ENCODE data around the gene LRG1. TPM values are rescaled to one million over a fixed set of nuclear protein-coding genes. Genes with fewer than 3 reads are reported as not detected.

The LRG1 gene
- total and polyA plus RNA-seq, 2 of the 13 experiments (the other 11 are each of a cell fraction or from before 2014, with no cell fraction given) = 12.0 to 39.3 TPM

GRCh38 chr19:4584670-4585460 is 45.0 kb upstream of the LRG1 start:
- H3K4me2 ChIP-seq (ENCODE audit: low read depth, low read length) = peak overlapping the region; percentile 85
- peaks cover 4% of the 10 kb centered on the region; the same call in 1 of the 2 replicates for H4K20me1 ChIP-seq (ENCODE audit: insufficient read depth, low read length)
- H3K4me3 ChIP-seq (replicated peaks in 1 of 3; ENCODE audit: insufficient read depth in 1 of 3, low read depth in 2 of 3, low read length in 3 of 3) = peak overlapping the region; percentile 68 to 85 (median 68)
- peak overlapping the region; percentile 97 for H3K27ac ChIP-seq (ENCODE audit: extremely low read length, insufficient read depth, low read length)
- ATAC-seq (no peak), FAIRE-seq (no peak), DNase-seq (ENCODE audit: low spot score) (no peak)
- no peak overlapping the region for H2AFZ ChIP-seq (ENCODE audit: low read length)
- H3K79me2 ChIP-seq (ENCODE audit: insufficient read depth, low read length) = peaks cover 14% of the 10 kb centered on the region
- ChIA-PET POLR2A (interaction anchor here (2.4 kb wide), 1 partner anchor 38 kb away, joined by 9 read pairs; no protein-coding TSS in a partner anchor), CTCF (ENCODE audit: low intra/inter-chr PET ratio, low total read pairs) (no interaction called here)
- in situ Hi-C loops (cut with HindIII; ENCODE audit: extremely low pct_ligation_motif_present, low pct_unique_long_range_greater_than_20kb) = no loop called here
- H3K9ac ChIP-seq (ENCODE audit: insufficient read depth, low read depth, low read length) = peak overlapping the region; percentile 70
- WGBS (ENCODE audit: low lambda C conversion rate) = 17% methylated on average over 16 of the region's 45 CpGs
- BruUV-seq (replicated peaks) = no TSS peak
- H3K36me3 ChIP-seq (replicated peaks in 1 of 2; ENCODE audit: control insufficient read depth in 1 of 2, insufficient read depth in 2 of 2, low read length in 2 of 2) = no peaks in the 10 kb centered on the region
- H3K4me1 ChIP-seq (ENCODE audit: insufficient read depth, low read length) = peaks cover 82% of the 10 kb centered on the region
- H3K27me3 ChIP-seq (ENCODE audit: control insufficient read depth in 1 of 2, insufficient read depth in 2 of 2, low read length in 2 of 2) = no peaks in the 10 kb centered on the region
- intact Hi-C loops (cut with micrococcal nuclease; ENCODE audit: unreplicated experiment) = loop anchor here (5.0 kb wide), 1 partner anchor 37 kb away; no protein-coding TSS in a partner anchor
- no peaks in the 10 kb centered on the region for H3K9me3 ChIP-seq (ENCODE audit: low read length)
- TF ChIP-seq ZNF879 (CRISPR knock-in tag; IDR thresholded peaks at IDR 0.05) (no peak), ZNF709 (CRISPR knock-in tag; IDR thresholded peaks at IDR 0.05) (peak; percentile 24; the same call in 1 of the 2 replicates), CREM (IDR thresholded peaks at IDR 0.05) (peak; percentile 56), CREM (CRISPR knock-in tag; IDR thresholded peaks at IDR 0.05) (no peak), ZNF749 (CRISPR knock-in tag; IDR thresholded peaks at IDR 0.05; ENCODE audit: borderline replicate concordance) (no peak), FOXM1 (CRISPR knock-in tag; IDR thresholded peaks at IDR 0.05) (no peak), ZNF546 (CRISPR knock-in tag; conservative IDR thresholded peaks at IDR 0.05) (peak; percentile 56; the same call in 1 of the 2 replicates), ZFAT (CRISPR knock-in tag; conservative IDR thresholded peaks at IDR 0.05) (no peak), HOXA3 (CRISPR knock-in tag; IDR thresholded peaks at IDR 0.05) (peak; percentile 30), CBX2 (IDR thresholded peaks at IDR 0.05; ENCODE audit: low read depth, low read length) (no peak), CBX2 (CRISPR knock-in tag; IDR thresholded peaks at IDR 0.05; ENCODE audit: low read depth) (no peak), ZNF800 (CRISPR knock-in tag; IDR thresholded peaks at IDR 0.05) (no peak), ZBTB21 (CRISPR knock-in tag; IDR thresholded peaks at IDR 0.05) (no peak), MAZ (IDR thresholded peaks at IDR 0.05; ENCODE audit: borderline replicate concordance, low read depth, low read length) (no peak), MAZ (CRISPR knock-in tag; IDR thresholded peaks at IDR 0.05; ENCODE audit: low read depth) (no peak), FOXA1 (IDR thresholded peaks at IDR 0.05) (no peak), FOXA1 (CRISPR knock-in tag; IDR thresholded peaks at IDR 0.05) (no peak), SNAI1 (CRISPR knock-in tag; IDR thresholded peaks at IDR 0.05; ENCODE audit: borderline replicate concordance) (peak; percentile 7; the same call in 1 of the 2 replicates), KLF12 (CRISPR knock-in tag; IDR thresholded peaks at IDR 0.05; ENCODE audit: borderline replicate concordance) (no peak), NFYB (CRISPR knock-in tag; IDR thresholded peaks at IDR 0.05) (peak; percentile 52; the same call in 1 of the 2 replicates), ZKSCAN5 (CRISPR knock-in tag; IDR thresholded peaks at IDR 0.05) (no peak), ZNF747 (CRISPR knock-in tag; IDR thresholded peaks at IDR 0.05; ENCODE audit: borderline replicate concordance) (no peak; the same call in 1 of the 2 replicates), ADNP (CRISPR knock-in tag; IDR thresholded peaks at IDR 0.05) (peak; percentile 45; the same call in 1 of the 2 replicates), ZNF768 (CRISPR knock-in tag; IDR thresholded peaks at IDR 0.05) (peak; percentile 97), MBNL3 (CRISPR knock-in tag; conservative IDR thresholded peaks at IDR 0.05) (no peak), ZNF780A (CRISPR knock-in tag; IDR thresholded peaks at IDR 0.05) (no peak), MEIS2 (CRISPR knock-in tag; IDR thresholded peaks at IDR 0.05) (no peak)
